Memory B cell (primary cell): Measurements from ENCODE around the gene TOP3B.

ENCODE experiments used
- ATAC-seq: fragments of 150-1000 bp; cut with Tn5 transposase; 2 replicates; pipeline ENCODE4 v1.10.0; 2021; ENCODE audit warnings: low read depth, mild to moderate bottlenecking, moderate library complexity
- DNase-seq, 2 donors: peaks; one replicate each; pipeline ENCODE4 v3.0.0; 2022; ENCODE audit warnings: low spot score in 2 of 2
- H3K27ac Mint-ChIP-seq: one replicate; pipeline ENCODE4 v1.8.0; 2022; ENCODE audit warnings: mild to moderate bottlenecking, moderate library complexity, mixed read lengths
- H3K27me3 Mint-ChIP-seq: one replicate; pipeline ENCODE4 v1.8.0; 2022; ENCODE audit warnings: mixed read lengths
- H3K36me3 Mint-ChIP-seq: one replicate; pipeline ENCODE4 v1.8.0; 2022; ENCODE audit warnings: mild to moderate bottlenecking, mixed read lengths
- H3K4me1 Mint-ChIP-seq: one replicate; pipeline ENCODE4 v1.8.0; 2022; ENCODE audit warnings: mixed read lengths
- H3K4me3 Mint-ChIP-seq: one replicate; pipeline ENCODE4 v1.8.0; 2022; ENCODE audit warnings: mild to moderate bottlenecking, moderate library complexity, mixed read lengths
- H3K9me3 Mint-ChIP-seq: one replicate; pipeline ENCODE4 v1.8.0; 2022; ENCODE audit warnings: mixed read lengths

The TOP3B gene

DNA sequence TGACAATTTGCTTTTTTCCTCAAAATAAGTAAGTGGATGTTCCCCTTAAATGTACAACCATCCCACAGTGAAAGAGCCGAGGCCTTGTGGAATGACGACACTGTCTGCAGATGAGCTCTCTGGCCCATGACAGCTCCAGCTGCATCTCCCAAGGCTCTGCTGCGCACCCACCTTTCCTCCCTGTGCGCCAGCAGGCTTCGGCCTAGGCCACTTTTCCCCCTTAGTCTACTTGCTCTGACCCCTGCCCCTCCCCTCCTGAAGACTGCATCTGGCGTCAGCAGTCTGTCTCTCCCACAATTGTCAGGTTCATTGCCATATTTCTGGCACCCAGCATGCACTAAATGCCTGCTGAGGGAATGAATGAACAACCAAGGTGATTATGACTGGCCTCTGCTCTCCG, 2.0 kb downstream of the TOP3B start:
- Mint-ChIP-seq H3K9me3 (no peaks in the 10 kb centered on the region), H3K4me1 (peaks cover 36% of the 10 kb centered on the region), H3K4me3 (no peak overlapping the region), H3K27ac (no peak overlapping the region), H3K27me3 (no peaks in the 10 kb centered on the region), H3K36me3 (peaks cover 10% of the 10 kb centered on the region)
- ATAC-seq (no peak), DNase-seq (no peak)

DNA sequence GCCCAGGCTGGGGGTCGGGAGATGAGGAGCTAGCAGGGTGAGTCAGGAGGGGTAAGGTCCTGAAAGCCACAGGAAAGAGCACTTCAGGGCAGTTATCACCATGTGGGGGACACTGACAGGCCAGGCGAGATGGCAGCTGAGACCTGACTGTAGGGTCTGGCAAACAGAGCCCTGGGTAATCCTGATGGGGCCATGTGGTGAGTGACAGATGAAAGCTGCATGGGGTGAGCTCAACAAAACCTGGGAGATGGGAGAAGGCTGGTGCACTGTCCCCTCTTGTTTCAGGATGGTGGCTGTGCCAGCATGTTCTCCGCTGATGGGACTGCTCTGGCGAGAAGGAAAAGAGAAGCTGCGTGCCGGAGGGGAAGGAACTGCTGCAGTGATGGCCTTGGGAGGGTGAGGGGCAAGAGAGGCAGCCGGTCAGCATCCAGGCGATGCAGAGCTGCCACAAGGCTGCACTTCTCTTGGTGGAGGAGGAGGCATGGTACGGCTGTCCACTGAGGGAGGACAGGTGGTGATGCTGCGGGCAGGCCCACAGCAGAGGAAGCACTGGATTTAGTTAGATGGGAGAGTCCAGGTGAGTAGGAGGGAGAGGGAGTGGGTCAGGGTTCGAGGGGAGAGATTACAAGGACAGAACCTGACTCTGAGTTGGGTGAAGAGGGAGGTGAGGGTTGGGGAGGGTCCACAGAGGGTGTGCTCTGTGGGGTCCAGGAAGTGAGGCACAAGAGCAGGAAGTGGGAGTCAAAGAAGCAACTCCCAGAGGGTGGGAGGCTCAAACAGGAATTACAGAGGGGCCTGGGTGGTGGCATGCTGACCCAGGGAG, 3.8 kb downstream of the TOP3B start:
- H3K4me1 Mint-ChIP-seq: peaks cover 34% of the 10 kb centered on the region
- DNase-seq (no peak), ATAC-seq (no peak)
- peak overlapping the region; percentile 71 for H3K27ac Mint-ChIP-seq
- no peaks in the 10 kb centered on the region for H3K9me3 Mint-ChIP-seq
- H3K36me3 Mint-ChIP-seq: peaks cover 18% of the 10 kb centered on the region
- no peak overlapping the region for H3K4me3 Mint-ChIP-seq
- H3K27me3 Mint-ChIP-seq: no peaks in the 10 kb centered on the region

DNA sequence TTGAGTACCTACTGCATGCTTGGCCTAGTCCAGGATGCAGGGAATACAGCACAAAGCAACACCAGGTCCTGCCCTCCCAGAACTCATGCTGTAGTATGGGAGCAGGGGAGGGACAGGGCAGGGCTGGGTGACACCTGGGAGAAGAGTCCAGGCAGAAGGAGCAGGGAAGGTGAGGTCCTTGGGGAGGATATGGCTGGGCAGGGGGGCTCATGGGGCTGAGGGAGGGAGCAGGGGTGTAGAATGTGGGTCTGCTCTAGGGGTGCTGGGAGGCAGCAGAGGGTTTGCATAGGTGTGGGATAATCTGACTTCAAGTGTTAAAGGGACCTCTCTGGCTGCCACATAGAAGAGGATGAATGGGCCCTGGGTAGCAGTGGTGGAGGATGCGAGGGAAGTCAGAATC, 4.8 kb downstream of the TOP3B start:
- Mint-ChIP-seq H3K4me1 (peaks cover 34% of the 10 kb centered on the region), H3K27ac (peak overlapping the region; percentile 71), H3K27me3 (no peaks in the 10 kb centered on the region), H3K36me3 (peaks cover 20% of the 10 kb centered on the region), H3K4me3 (no peak overlapping the region), H3K9me3 (no peaks in the 10 kb centered on the region)
- no peak for DNase-seq
- ATAC-seq: no peak

DNA sequence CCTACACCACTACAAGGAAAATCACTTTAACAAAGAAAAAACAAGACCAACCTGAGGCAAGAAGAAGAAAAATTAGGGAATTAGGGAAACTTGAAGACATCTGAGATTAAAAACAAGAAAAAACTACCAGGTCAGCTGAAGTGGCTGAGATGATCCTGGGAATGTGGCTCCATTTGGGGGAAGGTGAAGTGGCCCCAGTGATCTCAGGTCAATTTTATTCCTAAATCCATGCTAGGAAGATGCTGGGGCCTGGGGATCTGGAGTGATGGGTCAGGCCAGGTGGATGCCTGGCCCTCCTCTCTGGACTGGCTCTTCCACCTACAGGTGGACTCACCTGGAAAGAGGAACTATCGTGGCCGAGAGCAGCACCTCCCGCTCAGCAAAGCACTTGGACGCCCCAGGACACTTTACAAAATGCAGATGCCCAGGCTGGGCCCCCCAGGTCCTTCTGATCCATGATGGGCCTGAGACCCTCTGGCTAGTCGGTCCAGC, 6.7 kb downstream of the TOP3B start:
- H3K9me3 Mint-ChIP-seq: no peaks in the 10 kb centered on the region
- H3K27me3 Mint-ChIP-seq: no peaks in the 10 kb centered on the region
- peak overlapping the region; percentile 85 for H3K27ac Mint-ChIP-seq
- DNase-seq: no peak
- H3K4me3 Mint-ChIP-seq: no peak overlapping the region
- peaks cover 26% of the 10 kb centered on the region for H3K36me3 Mint-ChIP-seq
- ATAC-seq: no peak
- H3K4me1 Mint-ChIP-seq: peaks cover 27% of the 10 kb centered on the region

DNA sequence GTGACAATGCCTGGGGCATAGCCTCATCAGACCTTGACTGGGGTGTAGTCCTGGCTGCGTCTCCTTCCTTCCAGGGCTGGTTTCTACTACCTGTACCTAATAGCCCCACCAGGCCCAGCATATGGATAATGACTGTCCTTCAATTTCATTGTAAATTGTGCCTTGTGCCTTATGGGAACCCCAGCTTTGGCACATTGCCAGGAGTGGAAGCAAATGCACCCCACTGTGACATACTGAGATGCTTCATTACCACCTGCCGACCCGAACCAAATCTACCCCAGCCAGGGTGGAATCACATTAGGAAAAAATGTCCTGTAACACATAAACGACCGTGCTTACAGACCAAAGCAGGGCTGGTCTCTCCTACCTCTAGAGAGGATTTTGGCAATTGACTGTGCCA, 7.3 kb downstream of the TOP3B start:
- Mint-ChIP-seq H3K27ac (no peak overlapping the region), H3K4me3 (no peak overlapping the region), H3K36me3 (peaks cover 30% of the 10 kb centered on the region), H3K27me3 (no peaks in the 10 kb centered on the region), H3K9me3 (no peaks in the 10 kb centered on the region), H3K4me1 (peaks cover 24% of the 10 kb centered on the region)
- ATAC-seq (no peak), DNase-seq (no peak)

DNA sequence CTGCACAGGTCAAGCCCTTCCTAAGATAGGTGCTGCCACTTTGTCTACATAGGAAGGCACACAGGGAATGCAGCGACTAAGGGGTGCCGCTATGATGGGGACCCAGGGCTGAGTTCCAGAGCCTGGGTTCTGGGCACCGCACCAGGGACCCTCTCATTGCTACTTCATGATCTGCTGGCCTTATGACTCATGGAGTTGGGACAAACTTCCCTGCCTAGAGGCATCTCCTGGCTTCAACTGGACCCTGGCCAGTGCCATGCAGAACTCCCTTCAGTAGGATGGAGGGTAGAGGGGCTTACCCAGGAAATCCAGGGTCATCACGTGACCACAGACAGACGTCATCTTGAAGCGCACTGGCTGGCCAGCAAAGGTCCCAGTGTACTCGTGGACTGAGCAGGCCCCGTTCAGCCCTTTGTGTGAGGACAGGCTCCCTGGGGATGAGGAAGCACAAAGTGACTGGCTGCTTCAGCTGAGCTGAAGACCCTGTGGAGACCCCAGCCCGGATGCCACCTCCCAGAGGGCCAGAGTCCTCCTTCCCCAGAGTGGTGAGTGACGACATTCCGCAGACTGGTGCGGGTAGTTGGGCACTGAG, 8.4 kb downstream of the TOP3B start:
- Mint-ChIP-seq H3K36me3 (peaks cover 30% of the 10 kb centered on the region), H3K4me3 (no peak overlapping the region), H3K27ac (no peak overlapping the region), H3K9me3 (no peaks in the 10 kb centered on the region), H3K27me3 (no peaks in the 10 kb centered on the region), H3K4me1 (peaks cover 22% of the 10 kb centered on the region)
- no peak for ATAC-seq
- no peak for DNase-seq

DNA sequence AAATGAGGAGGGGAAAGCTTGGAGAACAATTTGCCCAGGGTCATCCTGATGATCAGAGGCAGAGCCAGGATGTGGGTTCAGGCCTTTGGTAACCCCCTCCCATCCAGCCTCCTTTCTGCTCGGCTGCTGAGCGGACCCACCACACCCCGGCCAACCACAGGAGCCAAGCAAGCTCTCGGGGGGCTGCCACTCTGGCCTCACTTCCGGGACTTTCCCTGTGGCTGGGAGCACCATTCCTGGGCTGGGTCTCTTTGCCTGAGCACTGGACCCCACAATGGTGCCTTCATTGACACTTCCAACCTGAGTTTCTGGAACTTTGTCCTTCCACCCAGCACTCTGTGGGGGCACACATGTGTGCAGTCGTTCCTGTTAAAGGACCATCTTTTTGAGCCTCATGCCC, 9.8 kb downstream of the TOP3B start:
- Mint-ChIP-seq H3K4me3 (no peak overlapping the region), H3K36me3 (peaks cover 29% of the 10 kb centered on the region), H3K27ac (no peak overlapping the region), H3K27me3 (no peaks in the 10 kb centered on the region), H3K9me3 (no peaks in the 10 kb centered on the region), H3K4me1 (peaks cover 10% of the 10 kb centered on the region)
- DNase-seq (no peak), ATAC-seq (no peak)

DNA sequence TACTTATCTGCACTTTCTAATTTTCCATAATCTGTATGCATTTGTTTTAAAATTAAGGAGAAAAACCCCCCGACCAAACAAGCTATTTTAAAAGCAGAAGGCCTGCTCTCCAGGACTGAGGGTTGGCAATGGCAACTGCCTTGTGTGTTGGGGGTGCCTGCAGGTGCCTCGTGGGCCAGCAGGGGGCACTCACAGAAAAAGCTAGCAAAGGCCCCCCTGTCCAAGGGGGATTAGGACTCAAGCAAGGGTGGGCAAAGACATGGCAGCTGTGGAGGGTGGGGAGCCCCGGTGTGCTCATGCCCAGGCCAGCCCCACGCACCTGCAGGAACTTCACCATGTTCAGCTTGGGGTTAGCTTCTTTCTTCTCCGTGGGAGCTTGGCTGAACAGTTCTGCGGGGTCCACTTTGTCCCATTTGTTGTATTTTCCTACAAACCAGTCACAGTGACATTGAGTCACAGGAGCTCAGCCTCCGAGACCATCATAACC, 10.3 kb downstream of the TOP3B start:
- peaks cover 5% of the 10 kb centered on the region for H3K4me1 Mint-ChIP-seq
- no peak overlapping the region for H3K4me3 Mint-ChIP-seq
- no peak overlapping the region for H3K27ac Mint-ChIP-seq
- ATAC-seq: peak; percentile 86
- peaks cover 29% of the 10 kb centered on the region for H3K36me3 Mint-ChIP-seq
- H3K27me3 Mint-ChIP-seq: no peaks in the 10 kb centered on the region
- H3K9me3 Mint-ChIP-seq: no peaks in the 10 kb centered on the region
- peak; percentile 56 to 65 for DNase-seq

DNA sequence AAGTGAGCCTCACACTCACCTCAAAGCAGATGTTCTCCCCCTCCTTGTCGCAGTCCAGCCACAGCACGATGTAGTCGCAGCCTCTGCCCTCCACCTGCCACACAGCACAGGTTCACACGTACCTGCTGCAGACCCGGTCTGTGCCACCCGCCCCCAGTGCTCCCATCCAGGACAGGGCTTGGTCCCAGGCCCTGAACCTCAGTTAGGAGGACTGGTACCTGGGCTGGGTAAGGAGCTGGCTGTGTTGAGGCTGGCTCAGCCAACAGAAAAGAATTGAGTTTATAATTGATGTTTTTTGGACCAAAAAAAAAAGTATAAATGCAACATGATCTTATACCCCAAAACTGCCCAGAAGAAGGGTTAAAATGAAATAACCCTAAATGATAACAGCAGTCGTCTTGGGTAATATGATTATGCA, 10.7 kb downstream of the TOP3B start:
- no peak overlapping the region for H3K4me3 Mint-ChIP-seq
- no peaks in the 10 kb centered on the region for H3K27me3 Mint-ChIP-seq
- no peak for DNase-seq
- ATAC-seq: no peak
- H3K4me1 Mint-ChIP-seq: peaks cover 5% of the 10 kb centered on the region
- no peaks in the 10 kb centered on the region for H3K9me3 Mint-ChIP-seq
- H3K36me3 Mint-ChIP-seq: peaks cover 32% of the 10 kb centered on the region
- H3K27ac Mint-ChIP-seq: no peak overlapping the region

DNA sequence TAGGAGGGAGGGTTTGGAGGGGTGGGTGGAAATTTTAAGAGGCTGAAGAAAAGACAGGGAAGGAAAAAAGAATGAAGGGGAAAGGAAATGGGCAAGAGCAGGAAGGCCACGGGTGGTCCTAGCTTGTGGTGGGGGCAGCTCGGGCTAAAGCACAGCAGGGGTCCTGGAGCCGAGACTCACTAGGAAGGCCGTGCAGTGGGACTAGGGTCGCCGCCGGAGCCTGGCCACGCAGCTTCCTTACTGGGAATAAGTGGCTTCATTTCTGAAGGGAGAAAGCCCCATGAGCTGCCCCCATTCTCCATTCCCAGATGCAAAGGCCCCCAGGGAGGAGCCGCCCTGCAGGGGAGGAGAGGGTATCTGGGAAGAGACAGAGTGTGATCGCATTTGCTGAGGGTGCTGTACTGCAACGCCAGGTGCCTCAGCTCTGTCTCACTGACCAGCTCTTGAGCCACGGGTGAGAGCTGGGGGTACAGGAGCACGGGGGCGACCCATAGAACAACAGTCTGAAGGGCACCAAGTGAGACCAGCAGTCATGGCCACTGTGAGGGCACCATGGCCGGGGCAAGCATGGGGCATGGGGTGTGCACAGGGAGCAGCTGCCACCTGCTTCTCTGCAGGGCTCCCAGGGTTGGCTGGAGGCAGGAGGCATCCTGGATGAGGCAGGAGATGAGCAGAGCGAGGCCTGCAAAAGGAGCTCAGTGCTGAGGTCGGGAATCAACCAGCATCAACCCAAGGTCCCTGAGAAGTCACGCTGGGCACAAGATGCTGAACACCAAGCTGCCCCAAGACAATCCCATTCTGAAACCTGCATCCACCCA, 11.6 kb downstream of the TOP3B start:
- H3K4me3 Mint-ChIP-seq: no peak overlapping the region
- H3K36me3 Mint-ChIP-seq: peaks cover 32% of the 10 kb centered on the region
- no peak overlapping the region for H3K27ac Mint-ChIP-seq
- peaks cover 3% of the 10 kb centered on the region for H3K4me1 Mint-ChIP-seq
- H3K27me3 Mint-ChIP-seq: no peaks in the 10 kb centered on the region
- DNase-seq (no peak), ATAC-seq (no peak)
- H3K9me3 Mint-ChIP-seq: no peaks in the 10 kb centered on the region

DNA sequence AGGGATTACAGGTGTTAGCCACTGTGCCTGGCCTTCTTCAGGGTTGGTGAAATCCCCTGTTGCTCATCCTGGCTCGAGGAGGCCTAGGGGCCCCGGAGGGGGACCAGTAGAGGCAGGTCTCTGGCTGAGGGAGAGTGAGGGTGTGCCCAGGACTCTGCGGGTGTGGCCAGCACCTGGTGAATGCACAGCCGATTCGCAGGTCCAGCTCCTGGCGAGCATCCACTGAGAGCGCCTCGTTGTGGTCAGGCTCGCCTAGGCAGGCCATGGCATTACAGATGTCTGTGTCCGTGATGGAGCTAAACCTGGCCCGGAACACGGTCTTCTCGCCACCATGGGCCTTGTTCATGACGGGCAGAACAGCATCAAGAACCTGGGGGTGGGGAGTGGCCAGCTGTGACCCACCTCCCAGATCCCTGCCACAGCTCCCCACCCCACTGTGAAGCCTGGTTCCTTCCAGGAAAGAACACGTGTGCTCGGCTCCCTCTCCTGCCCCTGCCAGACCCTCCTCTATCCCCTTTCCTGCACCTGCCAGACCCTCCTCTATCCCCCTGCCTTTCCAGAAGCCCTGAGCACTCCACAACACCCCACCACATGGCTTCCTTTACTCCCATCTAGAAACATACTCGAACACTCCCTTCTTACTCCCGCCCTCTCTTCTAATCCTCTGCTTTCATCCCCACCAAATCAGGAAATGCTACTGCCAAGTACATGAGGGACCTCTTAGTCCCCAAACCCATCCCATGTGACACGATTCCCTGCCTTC, 12.4 kb downstream of the TOP3B start:
- Mint-ChIP-seq H3K27ac (no peak overlapping the region), H3K27me3 (no peaks in the 10 kb centered on the region), H3K9me3 (no peaks in the 10 kb centered on the region), H3K4me3 (no peak overlapping the region), H3K4me1 (no peaks in the 10 kb centered on the region), H3K36me3 (peaks cover 29% of the 10 kb centered on the region)
- DNase-seq (no peak), ATAC-seq (no peak)

DNA sequence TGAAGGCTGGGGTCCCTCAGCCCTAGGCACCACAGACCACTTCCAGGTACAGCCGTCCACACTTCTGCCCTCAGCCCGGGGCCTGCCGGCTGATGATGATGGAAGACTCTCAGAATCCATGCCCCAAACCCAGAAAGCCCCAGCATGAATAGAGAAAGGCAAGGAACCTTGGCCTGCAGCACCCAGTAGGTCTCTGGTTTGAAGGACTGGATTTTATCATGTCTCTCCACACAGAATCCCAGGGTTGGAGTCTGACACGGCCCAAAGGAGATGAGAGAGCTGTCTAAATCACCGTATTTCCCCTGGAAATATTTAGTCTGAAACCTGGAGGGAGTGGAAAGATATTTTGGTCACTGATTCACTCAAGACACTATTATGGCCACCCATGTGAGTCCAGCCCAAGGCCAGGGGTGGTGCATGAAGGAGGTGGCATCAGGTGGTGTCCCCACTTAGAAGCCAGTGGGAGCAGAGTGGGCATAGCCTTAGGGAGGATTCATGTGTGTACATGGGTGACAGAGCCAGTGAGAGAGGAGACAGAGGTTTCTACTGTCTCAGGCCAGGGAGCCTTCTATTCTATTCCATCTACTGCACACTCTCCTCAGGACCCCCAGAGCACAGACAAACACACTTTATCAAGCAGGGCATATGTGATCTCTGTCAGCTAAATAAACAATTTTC, 14.0 kb downstream of the TOP3B start:
- Mint-ChIP-seq H3K9me3 (no peaks in the 10 kb centered on the region), H3K27ac (no peak overlapping the region), H3K27me3 (no peaks in the 10 kb centered on the region), H3K4me1 (no peaks in the 10 kb centered on the region), H3K36me3 (peaks cover 26% of the 10 kb centered on the region), H3K4me3 (no peak overlapping the region)
- ATAC-seq (no peak), DNase-seq (no peak)

DNA sequence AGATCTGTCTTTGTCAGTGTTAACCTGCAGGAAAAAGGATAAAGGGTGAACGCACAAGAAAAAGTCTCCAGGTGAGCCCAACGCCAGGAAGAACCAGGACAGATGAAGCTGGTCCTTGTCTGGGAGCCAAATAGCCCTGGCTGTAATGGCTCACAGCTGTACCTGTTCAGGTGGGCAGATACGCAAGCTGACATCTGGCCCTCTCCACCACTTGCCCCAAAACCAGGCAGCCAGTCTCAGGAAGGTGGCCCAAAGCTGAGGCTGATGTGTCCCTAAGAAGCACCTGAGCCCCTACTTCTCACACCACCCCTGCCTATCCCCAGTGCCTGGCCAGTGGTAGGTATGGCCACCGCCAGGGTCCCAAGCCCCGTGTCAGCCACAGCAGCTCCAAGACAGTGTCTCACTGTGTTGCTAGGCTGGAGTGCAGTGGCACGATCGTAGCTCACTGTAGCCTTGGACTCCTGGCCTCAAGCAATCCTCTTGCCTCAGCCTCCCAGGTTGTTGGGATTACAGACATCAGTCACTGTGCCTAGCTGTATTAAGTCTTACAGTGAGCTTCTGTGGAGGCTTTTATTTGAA, 14.8 kb downstream of the TOP3B start:
- Mint-ChIP-seq H3K4me1 (no peaks in the 10 kb centered on the region), H3K27ac (no peak overlapping the region), H3K4me3 (no peak overlapping the region), H3K27me3 (no peaks in the 10 kb centered on the region), H3K36me3 (peaks cover 31% of the 10 kb centered on the region), H3K9me3 (no peaks in the 10 kb centered on the region)
- ATAC-seq: no peak
- DNase-seq: no peak
